GM23248 (cell line): ENCODE measurements around the gene AMACR. TPM values are rescaled to one million over a fixed set of nuclear protein-coding genes. Genes with fewer than 3 reads are reported as not detected.
A peak's percentile ranks its signal among the peaks of the same experiment; 100 is the strongest.

Experiments
- DNase-seq: peaks from one replicate; pipeline ENCODE4 v3.0.0-alpha.2; 2015
- H2AFZ ChIP-seq: fragments of 200-600 bp; sonication (generic); 2 replicates; pipeline ENCODE4 v1.6.1; 2016; ENCODE audit warnings: antibody characterized with exemption
- H3F3A ChIP-seq: fragments of 200-600 bp; sonication (generic); 2 replicates; pipeline ENCODE4 v1.6.1; 2016; ENCODE audit warnings: mild to moderate bottlenecking, antibody characterized with exemption, mixed run types; ENCODE audit not compliant: insufficient read depth
- H3K27ac ChIP-seq: fragments of 200-600 bp; sonication (generic); 2 replicates; pipeline ENCODE4 v1.5.1; 2016; ENCODE audit warnings: mild to moderate bottlenecking
- H3K27me3 ChIP-seq: fragments of 200-600 bp; sonication (generic); replicated peaks from 2 replicates; pipeline ENCODE4 v1.6.1; 2016; ENCODE audit warnings: mild to moderate bottlenecking; ENCODE audit not compliant: insufficient read depth
- H3K36me3 ChIP-seq: fragments of 200-600 bp; sonication (generic); 2 replicates; pipeline ENCODE4 v1.6.1; 2016; ENCODE audit warnings: low read depth, mild to moderate bottlenecking
- H3K4me1 ChIP-seq: fragments of 200-600 bp; sonication (generic); 2 replicates; pipeline ENCODE4 v1.6.1; 2016; ENCODE audit warnings: mild to moderate bottlenecking; ENCODE audit not compliant: insufficient read depth
- H3K4me2 ChIP-seq: fragments of 200-600 bp; sonication (generic); one replicate; pipeline ENCODE4 v1.6.1; 2016; ENCODE audit warnings: mild to moderate bottlenecking; ENCODE audit not compliant: unreplicated experiment
- H3K4me3 ChIP-seq: fragments of 200-600 bp; sonication (generic); 2 replicates; pipeline ENCODE4 v1.5.1; 2016; ENCODE audit warnings: mild to moderate bottlenecking
- H3K79me2 ChIP-seq: fragments of 200-600 bp; sonication (generic); 2 replicates; pipeline ENCODE4 v1.6.1; 2016; ENCODE audit warnings: mild to moderate bottlenecking; ENCODE audit not compliant: insufficient read depth
- H3K9ac ChIP-seq: fragments of 200-600 bp; sonication (generic); 2 replicates; pipeline ENCODE4 v1.6.1; 2016; ENCODE audit warnings: mild to moderate bottlenecking
- H3K9me2 ChIP-seq: fragments of 200-600 bp; sonication (generic); 2 replicates; pipeline ENCODE4 v1.6.1; 2016; ENCODE audit warnings: mixed run types, mild to moderate bottlenecking, moderate library complexity; ENCODE audit not compliant: insufficient read depth
- H3K9me3 ChIP-seq: fragments of 200-600 bp; sonication (generic); one replicate; pipeline ENCODE4 v1.6.1; 2017; ENCODE audit warnings: low read depth
- H4K20me1 ChIP-seq: fragments of 200-600 bp; sonication (generic); 2 replicates; pipeline ENCODE4 v1.6.0; 2016; ENCODE audit not compliant: insufficient read depth
- EZH2 ChIP-seq: fragments of 200-600 bp; sonication (generic); IDR thresholded peaks from 2 replicates; pipeline ENCODE4 v1.6.1; 2018; ENCODE audit warnings: antibody characterized with exemption, mild to moderate bottlenecking; ENCODE audit not compliant: insufficient read depth, poor library complexity, severe bottlenecking
- EZH2phosphoT487 ChIP-seq: fragments of 200-600 bp; sonication (generic); IDR thresholded peaks from 2 replicates; pipeline ENCODE4 v1.6.1; 2018; ENCODE audit warnings: antibody characterized with exemption, moderate library complexity, mild to moderate bottlenecking, low read depth; ENCODE audit not compliant: insufficient read depth
- WGBS, 2 experiments: methylation state at CpG; one replicate each; pipeline ENCODE4 v1.1.6; 2015 to 2017; ENCODE audit warnings: low lambda C conversion rate in 2 of 2, low coverage in 1 of 2; ENCODE audit errors: missing lambda C conversion rate in 2 of 2; 5-methylcytosine and 5-hydroxymethylcytosine counted together
- in situ Hi-C: fragments of 300-500 bp; cut with MboI; formaldehyde crosslinking; loops from 2 replicates; pipeline ENCODE4 v1.15.0; 2020
- polyA plus RNA-seq: library from polyadenylated mRNA; unstranded; fragments of >200 nt; fragmentation: Nextera tagmentation; extraction: Ambion mirVana; gene quantifications from 2 replicates; pipeline ENCODE4 v1.2.1, GENCODE V29; 2016
- total RNA-seq: library from RNA; depleted of rRNA; stranded (reverse); fragments of >200 nt; shearing (Covaris generic); gene quantifications from 2 replicates; pipeline ENCODE4 v1.2.3, GENCODE V29; 2014

The AMACR gene
- total and polyA plus RNA-seq, 2 experiments from 2014 or later = 22.5 to 22.6 TPM

DNA sequence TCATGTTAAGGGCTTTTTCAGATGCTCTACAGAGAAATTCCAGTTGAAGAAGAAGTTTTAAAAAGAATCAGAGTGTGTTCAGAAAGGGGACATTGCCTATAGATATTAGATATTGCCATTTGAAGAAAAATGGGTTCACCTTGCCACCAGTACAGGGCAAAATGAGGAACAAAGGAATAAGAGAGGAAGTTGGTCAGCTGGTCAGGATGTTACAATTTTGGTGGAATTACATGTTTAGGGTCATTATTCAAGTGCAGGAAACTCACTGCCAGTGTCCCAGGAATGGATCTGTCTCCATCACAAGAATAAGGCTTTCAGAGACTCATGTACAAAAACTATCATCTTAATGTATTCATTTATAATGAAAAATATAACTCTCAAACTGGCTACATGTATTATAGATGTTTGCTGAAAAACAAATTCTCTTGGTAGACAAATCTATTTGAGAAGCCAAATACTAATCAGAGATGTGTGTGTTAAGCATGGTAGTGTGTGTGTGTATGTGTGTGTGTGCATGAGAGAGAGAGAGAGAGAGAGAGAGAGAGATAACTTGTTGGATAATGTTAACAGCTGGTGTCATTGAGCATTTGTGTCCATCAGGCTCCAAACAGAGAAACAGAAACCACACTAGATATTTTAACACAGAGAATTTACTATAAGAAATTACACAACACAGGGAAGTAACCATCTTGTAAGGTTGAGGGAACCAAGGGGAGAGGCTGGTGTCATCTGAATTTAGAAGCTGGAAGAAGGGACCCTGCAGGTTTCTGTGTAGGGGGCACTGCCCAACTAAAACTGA is 40.1 kb upstream of the AMACR start:
- no peaks in the 10 kb centered on the region for H3K9me3 ChIP-seq
- no peak overlapping the region for H3K4me3 ChIP-seq
- H3K4me1 ChIP-seq = peaks cover 47% of the 10 kb centered on the region
- in situ Hi-C loops = no loop called here
- no peaks in the 10 kb centered on the region for H3K79me2 ChIP-seq
- H3K36me3 ChIP-seq = no peaks in the 10 kb centered on the region
- H3K27ac ChIP-seq = no peak overlapping the region
- H4K20me1 ChIP-seq = no peaks in the 10 kb centered on the region
- DNase-seq = no peak
- no peak overlapping the region for H2AFZ ChIP-seq
- no peak overlapping the region for H3K4me2 ChIP-seq
- H3K27me3 ChIP-seq = no peaks in the 10 kb centered on the region
- H3F3A ChIP-seq = peaks cover 41% of the 10 kb centered on the region
- no peak for TF ChIP-seq EZH2phosphoT487
- TF ChIP-seq EZH2 = no peak
- H3K9ac ChIP-seq = no peak overlapping the region
- H3K9me2 ChIP-seq = 0 out of 2 replicates have a peak, but pooled peaks cover 5% of the 10 kb centered on the region

GRCh38 chr5:34047143-34047542 is 39.3 kb upstream of the AMACR start:
- H2AFZ ChIP-seq = no peak overlapping the region
- 0 out of 2 replicates have a peak, but pooled peaks cover 5% of the 10 kb centered on the region for H3K9me2 ChIP-seq
- H3K27me3 ChIP-seq = no peaks in the 10 kb centered on the region
- no peak for TF ChIP-seq EZH2
- TF ChIP-seq EZH2phosphoT487 = no peak
- peaks cover 32% of the 10 kb centered on the region for H3F3A ChIP-seq
- no peak overlapping the region for H3K4me3 ChIP-seq
- H3K36me3 ChIP-seq = no peaks in the 10 kb centered on the region
- no peak overlapping the region for H3K9ac ChIP-seq
- peaks cover 44% of the 10 kb centered on the region for H3K4me1 ChIP-seq
- 86 to 87% methylated on average over 4 of the region's 4 CpGs for WGBS, 2 experiments
- in situ Hi-C loops = no loop called here
- H3K79me2 ChIP-seq = no peaks in the 10 kb centered on the region
- no peaks in the 10 kb centered on the region for H4K20me1 ChIP-seq
- H3K27ac ChIP-seq = no peak overlapping the region
- DNase-seq = no peak
- no peaks in the 10 kb centered on the region for H3K9me3 ChIP-seq
- H3K4me2 ChIP-seq = no peak overlapping the region

DNA sequence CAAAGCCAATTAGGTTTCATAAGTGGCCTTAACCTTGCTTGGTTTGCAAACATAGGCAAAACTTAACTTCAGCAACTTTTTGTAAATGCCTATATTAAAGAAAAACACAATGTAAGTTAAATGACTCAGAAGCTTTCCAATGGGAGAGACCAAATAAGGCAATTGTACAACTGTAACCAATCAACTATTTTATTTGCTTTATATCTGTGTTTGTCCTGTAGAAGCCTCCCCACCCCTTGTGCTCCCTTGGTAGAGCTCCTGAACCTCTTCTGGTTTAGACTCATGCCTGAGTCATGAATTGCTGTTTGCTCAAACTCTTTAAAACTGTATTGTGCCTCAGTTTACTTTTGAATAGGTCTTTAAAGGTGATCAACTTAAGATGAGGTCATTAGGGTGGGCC is 38.1 kb upstream of the AMACR start:
- peak; percentile 79 for DNase-seq
- Histone ChIP-seq H3K36me3 (no peaks in the 10 kb centered on the region), H3K9ac (no peak overlapping the region), H3K4me1 (peaks cover 33% of the 10 kb centered on the region), H3K4me2 (peak overlapping the region; percentile 29), H3K79me2 (no peaks in the 10 kb centered on the region), H3K9me3 (no peaks in the 10 kb centered on the region), H2AFZ (peak overlapping the region; percentile 19; the same call in 1 of the 2 replicates), H3K27ac (peak overlapping the region; percentile 26), H3F3A (peaks cover 22% of the 10 kb centered on the region), H3K4me3 (no peak overlapping the region), H3K27me3 (no peaks in the 10 kb centered on the region), H4K20me1 (no peaks in the 10 kb centered on the region), H3K9me2 (0 out of 2 replicates have a peak, but pooled peaks cover 4% of the 10 kb centered on the region)
- no peak for TF ChIP-seq EZH2phosphoT487
- in situ Hi-C loops = no loop called here

DNA sequence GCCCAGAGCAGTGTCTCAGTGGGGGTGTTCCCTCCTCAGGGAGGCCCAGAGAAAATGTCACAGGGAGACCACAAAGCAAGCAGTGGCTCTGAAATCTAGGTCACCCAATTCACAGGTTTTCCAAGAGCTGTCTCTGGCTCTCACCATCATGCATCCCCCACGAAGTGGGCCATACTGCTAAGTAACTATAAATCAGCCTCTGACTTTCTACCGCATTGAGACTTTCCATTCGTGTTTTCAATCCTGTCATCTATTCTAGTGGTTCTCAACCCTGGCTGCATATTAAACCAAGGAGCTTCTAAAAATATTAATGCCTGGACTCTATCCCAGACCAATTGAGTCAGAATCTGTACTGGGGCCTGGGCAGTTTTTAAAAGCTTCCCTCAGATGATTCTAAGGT is 37.2 kb upstream of the AMACR start:
- Histone ChIP-seq H3K9ac (no peak overlapping the region), H3K4me1 (peaks cover 32% of the 10 kb centered on the region), H3F3A (peaks cover 21% of the 10 kb centered on the region), H3K36me3 (no peaks in the 10 kb centered on the region), H3K4me2 (peak overlapping the region; percentile 29), H4K20me1 (no peaks in the 10 kb centered on the region), H3K9me2 (no peaks in the 10 kb centered on the region), H3K27ac (peak overlapping the region; percentile 26), H3K79me2 (no peaks in the 10 kb centered on the region), H2AFZ (no peak overlapping the region), H3K9me3 (no peaks in the 10 kb centered on the region), H3K4me3 (no peak overlapping the region), H3K27me3 (no peaks in the 10 kb centered on the region)
- TF ChIP-seq EZH2phosphoT487 = no peak
- TF ChIP-seq EZH2 = no peak
- peak; percentile 63 for DNase-seq
- in situ Hi-C loops = no loop called here
- 13 to 17% methylated on average over 3 of the region's 3 CpGs for WGBS, 2 experiments
